ENCODE results near the gene ACOT8. TPM values are rescaled to one million over a fixed set of nuclear protein-coding genes. Genes with fewer than 3 reads are reported as not detected.
A peak's percentile ranks its signal among the peaks of the same experiment; 100 is the strongest.

The ACOT8 gene
- polyA plus RNA-seq, 2 of the 4 experiments (the other 2 are of a cell fraction), result 14.0 to 18.5 TPM

GRCh38 chr20:45848421-45848820 lies 8.8 kb downstream of the ACOT8 start:
- no peak overlapping the region for H3K4me3 ChIP-seq
- ATAC-seq (peak in 1 of 2 experiments; percentile 20; a peak in 1 of 6 replicates), FAIRE-seq (no peak), DNase-seq (ENCODE audit: low read depth in 1 of 2, low spot score in 1 of 2) (no peak)
- H3K9me3 ChIP-seq, result no peaks in the 10 kb centered on the region
- H3K4me2 ChIP-seq, result no peak overlapping the region
- H3K27ac ChIP-seq, result no peak overlapping the region
- POLR2A ChIA-PET, result no interaction called here
- TF ChIP-seq HOXB5 (CRISPR knock-in tag; IDR thresholded peaks at IDR 0.05), result no peak
- no peak for TF ChIP-seq RAD21 (conservative IDR thresholded peaks at IDR 0.05 in 1 of 2, IDR thresholded peaks at IDR 0.05 in 1 of 2)
- TF ChIP-seq, protein P1, sequence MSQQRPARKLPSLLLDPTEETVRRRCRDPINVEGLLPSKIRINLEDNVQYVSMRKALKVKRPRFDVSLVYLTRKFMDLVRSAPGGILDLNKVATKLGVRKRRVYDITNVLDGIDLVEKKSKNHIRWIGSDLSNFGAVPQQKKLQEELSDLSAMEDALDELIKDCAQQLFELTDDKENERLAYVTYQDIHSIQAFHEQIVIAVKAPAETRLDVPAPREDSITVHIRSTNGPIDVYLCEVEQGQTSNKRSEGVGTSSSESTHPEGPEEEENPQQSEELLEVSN (IDR thresholded peaks at IDR 0.05; ENCODE audit: borderline replicate concordance, low read depth), result no peak
- TF ChIP-seq POLR2A (IDR thresholded peaks at IDR 0.05; ENCODE audit: low read length), result no peak
- TF ChIP-seq RFX5 (IDR thresholded peaks at IDR 0.05), result no peak
- no peak for TF ChIP-seq GATA3 (IDR thresholded peaks at IDR 0.05; ENCODE audit: borderline replicate concordance)
- TF ChIP-seq RARB (CRISPR knock-in tag; IDR thresholded peaks at IDR 0.05), result no peak
- CTCF ChIA-PET, result interaction anchor here (0.6 kb wide), 1 partner anchor 48 kb away, joined by 3 read pairs; no protein-coding TSS in a partner anchor
- no peaks in the 10 kb centered on the region for H3K4me1 ChIP-seq
- 92% methylated on average over 8 of the region's 8 CpGs for WGBS (ENCODE audit: missing lambda C conversion rate)

DNA sequence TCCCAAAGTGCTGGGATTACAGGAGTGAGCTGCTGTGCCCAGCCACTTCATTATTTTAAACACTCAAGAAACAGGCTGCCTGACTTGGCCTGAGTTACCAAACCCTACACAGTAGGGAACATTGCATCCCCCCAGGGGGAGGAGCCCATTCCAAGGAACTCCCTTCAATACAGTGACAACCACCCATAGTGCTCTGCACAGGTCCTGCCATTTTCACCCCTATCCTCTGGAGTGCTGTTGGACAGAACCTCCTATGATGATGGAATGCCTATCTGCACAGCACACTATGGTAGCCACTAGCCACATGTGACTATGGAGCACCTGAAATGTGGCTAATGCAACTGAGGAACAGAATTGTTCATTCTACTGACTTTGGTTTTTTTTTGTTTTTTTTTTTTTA lies 11.7 kb downstream of the ACOT8 start:
- ChIA-PET CTCF (interaction anchor here (1.5 to 1.6 kb wide), 2 partner anchors 10 to 20 kb away, joined by 3 to 4 read pairs; no protein-coding TSS in a partner anchor), POLR2A (no interaction called here)

DNA sequence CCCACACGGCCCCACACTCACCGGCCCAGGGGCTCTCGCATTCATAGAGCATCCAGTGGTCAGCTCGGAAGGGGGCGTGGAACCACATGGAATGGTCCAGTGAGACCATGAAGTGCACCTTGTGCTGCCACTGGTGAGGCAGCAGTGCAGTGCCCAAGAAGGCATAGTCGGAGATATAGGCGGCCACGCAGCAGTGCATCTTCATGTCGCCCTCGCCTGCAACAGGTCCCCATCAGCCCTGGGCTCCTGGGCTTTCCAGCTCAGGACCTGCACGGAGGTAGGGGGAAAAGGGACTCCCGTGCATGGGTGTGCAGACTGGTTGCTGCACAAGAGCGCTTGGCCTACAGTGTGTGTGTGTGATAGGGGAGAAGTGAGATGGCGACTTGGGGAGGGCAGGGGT lies 13.7 kb downstream of the ACOT8 start:
- ATAC-seq, result no peak
- H3K4me3 ChIP-seq, result no peak overlapping the region
- TF ChIP-seq ZSCAN20 (CRISPR knock-in tag; IDR thresholded peaks at IDR 0.05), result no peak
- TF ChIP-seq NPAS2 (CRISPR knock-in tag; IDR thresholded peaks at IDR 0.05; ENCODE audit: borderline replicate concordance), result no peak
- no peak for TF ChIP-seq JUN (IDR thresholded peaks at IDR 0.05)
- TF ChIP-seq MAZ (IDR thresholded peaks at IDR 0.05; ENCODE audit: borderline replicate concordance, low read depth, low read length), result no peak
- no peak for TF ChIP-seq JUNB (IDR thresholded peaks at IDR 0.05)
- no peak for TF ChIP-seq POLR2A (IDR thresholded peaks at IDR 0.05; ENCODE audit: low read length)
- no peak for TF ChIP-seq RARB (CRISPR knock-in tag; IDR thresholded peaks at IDR 0.05)
- TF ChIP-seq MYC (IDR thresholded peaks at IDR 0.05; ENCODE audit: borderline replicate concordance, low read length), result no peak
- TF ChIP-seq HEYL (CRISPR knock-in tag; IDR thresholded peaks at IDR 0.05), result no peak
- TF ChIP-seq CHD2 (IDR thresholded peaks at IDR 0.05; ENCODE audit: low read length, partially characterized antibody), result no peak
- no peak for TF ChIP-seq TFCP2L1 (CRISPR knock-in tag; IDR thresholded peaks at IDR 0.05)
- no peak for TF ChIP-seq RNF2 (IDR thresholded peaks at IDR 0.05; ENCODE audit: borderline replicate concordance, low read depth)
- no peak for TF ChIP-seq HOXB13 (CRISPR knock-in tag; IDR thresholded peaks at IDR 0.05; ENCODE audit: low read depth)
- no peak for TF ChIP-seq ZFP36 (IDR thresholded peaks at IDR 0.05; ENCODE audit: borderline replicate concordance, partially characterized antibody)
- TF ChIP-seq SREBF2 (IDR thresholded peaks at IDR 0.05), result no peak
- TF ChIP-seq BCL3 (IDR thresholded peaks at IDR 0.05), result no peak
- no peak for TF ChIP-seq SMC3 (IDR thresholded peaks at IDR 0.05)
- no peak for TF ChIP-seq ATOH8 (CRISPR knock-in tag; IDR thresholded peaks at IDR 0.05; ENCODE audit: low read depth)
- TF ChIP-seq EHF (CRISPR knock-in tag; IDR thresholded peaks at IDR 0.05), result no peak
- no peaks in the 10 kb centered on the region for H3K9me3 ChIP-seq
- POLR2A ChIA-PET, result interaction anchor here (1.5 kb wide), 1 partner anchor 10 kb away, joined by 3 read pairs; the partner anchor contains the start of gene SNX21
- CTCF ChIA-PET, result interaction anchor here (1.1 kb wide), 1 partner anchor 89 kb away, joined by 3 read pairs; no protein-coding TSS in a partner anchor
- no peak for FAIRE-seq
- H3K4me1 ChIP-seq, result no peaks in the 10 kb centered on the region
- H3K4me2 ChIP-seq, result no peak overlapping the region
- H3K27ac ChIP-seq, result no peak overlapping the region
- 93% methylated on average over 14 of the region's 14 CpGs for WGBS (ENCODE audit: missing lambda C conversion rate)
- no peak for DNase-seq (ENCODE audit: low read depth in 1 of 2, low spot score in 1 of 2)

More for the DNA sequence above, 11.7 kb downstream of the ACOT8 start:
- no peak for DNase-seq (ENCODE audit: low read depth in 1 of 2, low spot score in 1 of 2)
- FAIRE-seq, result no peak
- ATAC-seq, result peak in 1 of 2 experiments; percentile 30; a peak in 2 of 6 replicates
- Histone ChIP-seq H3K4me2 (no peak overlapping the region), H3K27ac (no peak overlapping the region), H3K4me3 (no peak overlapping the region), H3K9me3 (no peaks in the 10 kb centered on the region), H3K4me1 (no peaks in the 10 kb centered on the region)
- TF ChIP-seq SREBF2 (IDR thresholded peaks at IDR 0.05) (no peak), GATA3 (IDR thresholded peaks at IDR 0.05; ENCODE audit: borderline replicate concordance) (no peak)
- TF ChIP-seq, protein P2, sequence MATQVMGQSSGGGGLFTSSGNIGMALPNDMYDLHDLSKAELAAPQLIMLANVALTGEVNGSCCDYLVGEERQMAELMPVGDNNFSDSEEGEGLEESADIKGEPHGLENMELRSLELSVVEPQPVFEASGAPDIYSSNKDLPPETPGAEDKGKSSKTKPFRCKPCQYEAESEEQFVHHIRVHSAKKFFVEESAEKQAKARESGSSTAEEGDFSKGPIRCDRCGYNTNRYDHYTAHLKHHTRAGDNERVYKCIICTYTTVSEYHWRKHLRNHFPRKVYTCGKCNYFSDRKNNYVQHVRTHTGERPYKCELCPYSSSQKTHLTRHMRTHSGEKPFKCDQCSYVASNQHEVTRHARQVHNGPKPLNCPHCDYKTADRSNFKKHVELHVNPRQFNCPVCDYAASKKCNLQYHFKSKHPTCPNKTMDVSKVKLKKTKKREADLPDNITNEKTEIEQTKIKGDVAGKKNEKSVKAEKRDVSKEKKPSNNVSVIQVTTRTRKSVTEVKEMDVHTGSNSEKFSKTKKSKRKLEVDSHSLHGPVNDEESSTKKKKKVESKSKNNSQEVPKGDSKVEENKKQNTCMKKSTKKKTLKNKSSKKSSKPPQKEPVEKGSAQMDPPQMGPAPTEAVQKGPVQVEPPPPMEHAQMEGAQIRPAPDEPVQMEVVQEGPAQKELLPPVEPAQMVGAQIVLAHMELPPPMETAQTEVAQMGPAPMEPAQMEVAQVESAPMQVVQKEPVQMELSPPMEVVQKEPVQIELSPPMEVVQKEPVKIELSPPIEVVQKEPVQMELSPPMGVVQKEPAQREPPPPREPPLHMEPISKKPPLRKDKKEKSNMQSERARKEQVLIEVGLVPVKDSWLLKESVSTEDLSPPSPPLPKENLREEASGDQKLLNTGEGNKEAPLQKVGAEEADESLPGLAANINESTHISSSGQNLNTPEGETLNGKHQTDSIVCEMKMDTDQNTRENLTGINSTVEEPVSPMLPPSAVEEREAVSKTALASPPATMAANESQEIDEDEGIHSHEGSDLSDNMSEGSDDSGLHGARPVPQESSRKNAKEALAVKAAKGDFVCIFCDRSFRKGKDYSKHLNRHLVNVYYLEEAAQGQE (IDR thresholded peaks at IDR 0.05), result no peak

Data from A549 (cell line).